Occipital lobe (tissue), 2 donors: ENCODE results near the gene GALNT12. TPM values are rescaled to one million over a fixed set of nuclear protein-coding genes. Genes with fewer than 3 reads are reported as not detected.

ENCODE experiments used
- DNase-seq: peaks from one replicate; lab custom pipeline; 2025; lab: John Stamatoyannopoulos, UW
- total RNA-seq: library from RNA; depleted of rRNA; stranded (reverse); fragments of >200 nt; gene quantifications from one replicate; pipeline ENCODE4 v1.2.3, GENCODE V29; 2014

Gene GALNT12
- total RNA-seq = 1.2 TPM

- no peak for DNase-seq
Observed at GRCh38 chr9:98807070-98807813, at the start of gene GALNT12. Gene GALNT12, plus strand, starts transcription at chr9:98807670. Its CDS starts 29 bp downstream, at chr9:98807699.

GRCh38 chr9:98760231-98760630 lies 47.2 kb upstream of the GALNT12 start:
- DNase-seq = no peak

GRCh38 chr9:98763986-98764745 lies 43.3 kb upstream of the GALNT12 start:
- no peak for DNase-seq

GRCh38 chr9:98765256-98765655 lies 42.2 kb upstream of the GALNT12 start:
- DNase-seq = no peak

GRCh38 chr9:98766586-98766985 lies 40.9 kb upstream of the GALNT12 start:
- DNase-seq = no peak

- no peak for DNase-seq
Observed at GRCh38 chr9:98767196-98767595, 40.3 kb upstream of the GALNT12 start.

- DNase-seq = no peak
Observed at GRCh38 chr9:98767915-98768314, 39.6 kb upstream of the GALNT12 start.

- no peak for DNase-seq
Observed at GRCh38 chr9:98768344-98768743, 39.1 kb upstream of the GALNT12 start.

- no peak for DNase-seq
Observed at GRCh38 chr9:98770717-98771116, 36.8 kb upstream of the GALNT12 start.

GRCh38 chr9:98771209-98771874 lies 36.1 kb upstream of the GALNT12 start:
- no peak for DNase-seq

GRCh38 chr9:98772364-98773155 lies 34.9 kb upstream of the GALNT12 start:
- no peak for DNase-seq

GRCh38 chr9:98773721-98774120 lies 33.7 kb upstream of the GALNT12 start:
- DNase-seq = no peak

GRCh38 chr9:98774746-98775145 lies 32.7 kb upstream of the GALNT12 start:
- no peak for DNase-seq

- no peak for DNase-seq
Observed at GRCh38 chr9:98775831-98776441, 31.5 kb upstream of the GALNT12 start.

- DNase-seq = no peak
Observed at GRCh38 chr9:98777618-98778017, 29.9 kb upstream of the GALNT12 start.

- DNase-seq = no peak
Observed at GRCh38 chr9:98778251-98778650, 29.2 kb upstream of the GALNT12 start.

- no peak for DNase-seq
Observed at GRCh38 chr9:98778711-98779530, 28.5 kb upstream of the GALNT12 start.

GRCh38 chr9:98780059-98780749 lies 27.3 kb upstream of the GALNT12 start:
- no peak for DNase-seq

- no peak for DNase-seq
Observed at GRCh38 chr9:98781588-98782383, 25.7 kb upstream of the GALNT12 start.
